ENCODE results near the gene ACTR1A.
"Not testable (repeated sequence)": the region's sequence is repeated elsewhere in the genome, so short reads cannot be mapped to it uniquely, and the experiment has no call there.

Gene ACTR1A

DNA sequence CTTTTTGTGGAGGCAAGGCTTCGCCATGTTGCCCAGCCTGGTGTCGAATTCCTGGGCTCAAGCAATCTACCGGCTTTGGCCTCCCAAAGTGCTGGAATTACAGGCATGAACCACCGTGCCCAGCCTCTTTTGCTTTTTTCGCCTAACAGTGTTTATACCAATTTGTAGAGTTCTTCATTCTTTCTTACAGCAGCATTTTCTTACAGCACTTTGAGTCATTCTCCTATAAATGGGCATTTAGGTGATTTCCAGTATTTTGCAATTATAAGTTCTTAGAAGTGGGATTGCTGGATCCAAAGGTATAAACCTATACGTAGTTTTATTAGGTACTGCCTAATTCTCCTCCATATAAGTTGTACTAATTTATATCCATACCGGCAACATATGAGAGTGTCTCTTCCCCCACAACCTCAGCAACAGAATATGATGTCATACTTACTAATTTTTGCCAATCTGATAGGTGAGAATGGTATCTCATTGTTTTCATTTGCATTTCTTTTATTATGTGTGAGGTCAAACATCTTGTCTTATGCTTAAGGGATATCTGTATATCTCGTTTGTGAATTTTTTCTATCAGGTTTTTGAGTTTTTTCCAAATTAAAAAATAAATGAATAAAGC, 40.4 kb upstream of the ACTR1A start:
- TF ChIP-seq, protein P1, sequence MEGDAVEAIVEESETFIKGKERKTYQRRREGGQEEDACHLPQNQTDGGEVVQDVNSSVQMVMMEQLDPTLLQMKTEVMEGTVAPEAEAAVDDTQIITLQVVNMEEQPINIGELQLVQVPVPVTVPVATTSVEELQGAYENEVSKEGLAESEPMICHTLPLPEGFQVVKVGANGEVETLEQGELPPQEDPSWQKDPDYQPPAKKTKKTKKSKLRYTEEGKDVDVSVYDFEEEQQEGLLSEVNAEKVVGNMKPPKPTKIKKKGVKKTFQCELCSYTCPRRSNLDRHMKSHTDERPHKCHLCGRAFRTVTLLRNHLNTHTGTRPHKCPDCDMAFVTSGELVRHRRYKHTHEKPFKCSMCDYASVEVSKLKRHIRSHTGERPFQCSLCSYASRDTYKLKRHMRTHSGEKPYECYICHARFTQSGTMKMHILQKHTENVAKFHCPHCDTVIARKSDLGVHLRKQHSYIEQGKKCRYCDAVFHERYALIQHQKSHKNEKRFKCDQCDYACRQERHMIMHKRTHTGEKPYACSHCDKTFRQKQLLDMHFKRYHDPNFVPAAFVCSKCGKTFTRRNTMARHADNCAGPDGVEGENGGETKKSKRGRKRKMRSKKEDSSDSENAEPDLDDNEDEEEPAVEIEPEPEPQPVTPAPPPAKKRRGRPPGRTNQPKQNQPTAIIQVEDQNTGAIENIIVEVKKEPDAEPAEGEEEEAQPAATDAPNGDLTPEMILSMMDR (IDR thresholded peaks at IDR 0.05; ENCODE audit: borderline replicate concordance, insufficient read depth, low read depth, low read length) = no peak
- H3K4me3 ChIP-seq (ENCODE audit: low read depth, low read length) = no peak overlapping the region

DNA sequence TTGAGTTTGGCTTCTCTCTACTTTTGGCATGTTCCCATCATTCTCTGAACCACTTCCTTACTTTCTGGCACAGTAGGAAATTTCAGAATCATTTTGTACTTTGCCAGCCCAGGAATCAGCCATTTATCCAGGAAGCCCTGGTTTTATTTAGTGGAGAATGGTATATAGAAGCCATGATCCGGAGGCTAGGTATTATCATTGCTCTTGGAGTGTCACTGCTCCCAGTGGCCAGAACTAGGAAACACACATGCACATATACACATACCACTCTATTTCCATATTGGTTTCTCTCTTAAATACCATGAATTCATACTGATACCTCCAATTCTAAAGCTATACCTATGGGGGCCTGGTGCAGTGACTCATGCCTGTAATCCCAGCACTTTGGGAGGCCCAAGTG, 37.5 kb upstream of the ACTR1A start:
- TF ChIP-seq, protein P1 (IDR thresholded peaks at IDR 0.05; ENCODE audit: borderline replicate concordance, insufficient read depth, low read depth, low read length) = peak; percentile 56
- H3K4me3 ChIP-seq (ENCODE audit: low read depth, low read length) = no peak overlapping the region

DNA sequence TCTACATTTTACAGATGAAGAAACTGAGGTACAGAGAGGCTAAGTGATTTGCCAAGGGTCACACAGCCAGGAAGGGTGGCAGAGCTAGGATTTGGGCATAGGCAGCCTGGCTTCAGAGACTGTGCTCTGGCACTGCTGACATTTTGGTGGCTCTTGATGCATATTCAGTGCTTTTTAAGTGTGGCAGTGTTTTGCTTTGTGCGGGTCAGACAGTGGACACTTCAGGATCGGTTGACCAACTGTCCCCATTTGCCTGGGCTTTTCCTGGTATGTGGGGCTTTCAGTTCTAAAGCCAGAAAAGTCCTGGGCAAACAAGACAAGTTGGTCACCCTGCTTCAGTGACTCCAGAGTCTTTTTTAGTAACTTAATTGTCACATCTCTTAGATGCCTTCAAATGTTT, 36.3 kb upstream of the ACTR1A start:
- H3K4me3 ChIP-seq (ENCODE audit: low read depth, low read length) = no peak overlapping the region
- TF ChIP-seq, protein P1 (IDR thresholded peaks at IDR 0.05; ENCODE audit: borderline replicate concordance, insufficient read depth, low read depth, low read length) = no peak

DNA sequence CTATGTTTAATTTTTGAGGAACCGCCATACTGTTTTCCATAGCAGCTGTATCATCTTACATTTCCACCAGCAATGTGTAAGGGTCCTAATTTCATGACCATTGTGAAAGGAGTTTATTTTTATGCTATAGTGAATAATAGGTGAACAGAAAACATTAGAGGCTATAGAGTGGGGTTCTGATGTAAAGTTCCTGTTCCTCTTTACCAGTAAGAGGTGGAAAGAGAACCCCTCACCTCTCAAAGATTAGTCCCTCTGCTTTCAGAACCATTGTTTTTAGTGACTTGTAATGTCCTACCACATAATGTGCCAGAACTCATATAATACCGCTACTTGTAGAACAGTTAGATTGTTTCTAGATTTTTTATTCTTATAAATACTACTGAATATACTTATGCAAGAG, 35.4 kb upstream of the ACTR1A start:
- TF ChIP-seq, protein P1 (IDR thresholded peaks at IDR 0.05; ENCODE audit: borderline replicate concordance, insufficient read depth, low read depth, low read length) = no peak
- H3K4me3 ChIP-seq (ENCODE audit: low read depth, low read length) = no peak overlapping the region

DNA sequence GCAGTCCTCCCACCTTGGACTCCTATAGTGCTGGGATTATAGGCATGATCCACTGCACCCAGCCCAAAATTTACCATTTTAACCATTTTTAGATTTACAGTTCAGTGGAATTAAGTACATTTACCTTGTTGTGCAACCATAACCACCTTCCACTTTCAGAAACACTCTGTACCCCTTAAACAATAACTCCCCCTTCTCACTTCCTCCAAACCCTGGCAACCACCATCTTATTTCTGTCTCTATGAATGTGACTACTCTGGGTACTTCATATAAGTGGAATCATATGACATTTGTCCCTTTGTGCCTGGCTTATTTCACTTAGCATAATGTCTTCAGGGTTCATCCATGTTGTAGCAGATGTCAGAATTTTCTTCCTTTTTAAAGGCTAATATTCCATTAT, 34.9 kb upstream of the ACTR1A start:
- no peak overlapping the region for H3K4me3 ChIP-seq (ENCODE audit: low read depth, low read length)
- TF ChIP-seq, protein P1 (IDR thresholded peaks at IDR 0.05; ENCODE audit: borderline replicate concordance, insufficient read depth, low read depth, low read length) = no peak

DNA sequence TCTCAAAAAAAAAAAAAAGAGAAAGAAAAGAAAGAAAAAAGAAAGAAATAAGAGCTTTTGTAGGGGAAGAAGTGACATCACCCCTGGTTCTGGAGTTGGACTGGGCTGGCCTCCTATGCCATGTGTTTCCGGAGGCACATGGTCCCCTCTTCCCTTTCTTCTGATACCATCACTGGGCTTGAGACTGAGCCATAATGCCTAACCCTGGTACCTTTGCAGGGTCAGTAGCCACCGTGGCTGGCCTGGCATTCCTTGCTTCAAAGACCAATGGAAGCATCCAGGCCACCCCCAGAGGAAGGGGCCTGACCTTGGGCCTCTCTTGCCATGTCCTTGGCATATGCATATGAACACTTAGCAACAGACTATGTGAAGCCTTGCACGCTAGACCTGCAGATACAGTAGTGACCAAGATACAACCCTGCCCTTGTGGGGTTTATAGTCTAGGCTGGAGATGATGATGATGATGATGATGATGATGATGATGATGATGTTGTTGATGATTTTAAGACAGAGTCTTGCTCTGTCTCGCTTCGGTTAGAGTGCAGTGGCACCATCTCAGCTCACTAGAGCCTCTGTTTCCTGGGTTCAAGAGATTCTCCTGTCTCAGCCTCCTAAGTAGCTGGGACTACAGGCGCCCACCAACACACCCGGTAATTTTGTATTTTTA, 33.1 kb upstream of the ACTR1A start:
- TF ChIP-seq, protein P1 (IDR thresholded peaks at IDR 0.05; ENCODE audit: borderline replicate concordance, insufficient read depth, low read depth, low read length) = no peak
- no peak overlapping the region for H3K4me3 ChIP-seq (ENCODE audit: low read depth, low read length)

DNA sequence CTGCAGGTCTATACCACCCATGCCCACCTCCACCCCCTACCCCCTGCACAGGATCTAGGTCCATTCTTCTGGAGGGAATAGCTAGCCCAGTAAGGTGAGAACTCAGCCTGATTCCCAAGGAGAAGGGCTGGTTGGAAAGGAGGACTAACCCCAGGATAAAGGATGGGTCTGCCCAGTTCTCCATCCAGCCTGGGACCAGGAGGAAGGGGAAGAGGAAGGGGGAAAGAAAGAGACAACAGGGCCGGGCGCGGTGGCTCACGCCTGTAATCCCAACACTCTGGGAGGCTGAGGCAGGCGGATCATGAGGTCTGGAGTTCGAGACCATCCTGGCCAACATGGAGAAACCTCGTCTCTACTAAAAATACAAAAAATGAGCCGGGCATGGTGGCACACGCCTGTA, 32.5 kb upstream of the ACTR1A start:
- H3K4me3 ChIP-seq (ENCODE audit: low read depth, low read length) = not testable (repeated sequence)
